ENCODE data around the gene CACNA2D1. TPM values are rescaled to one million over a fixed set of nuclear protein-coding genes. Genes with fewer than 3 reads are reported as not detected.

Gene CACNA2D1
- total and polyA plus RNA-seq, 9 of the 15 experiments (the other 6 are each of a cell fraction or from before 2014, with no cell fraction given): 0.49 TPM; not detected in 8

DNA sequence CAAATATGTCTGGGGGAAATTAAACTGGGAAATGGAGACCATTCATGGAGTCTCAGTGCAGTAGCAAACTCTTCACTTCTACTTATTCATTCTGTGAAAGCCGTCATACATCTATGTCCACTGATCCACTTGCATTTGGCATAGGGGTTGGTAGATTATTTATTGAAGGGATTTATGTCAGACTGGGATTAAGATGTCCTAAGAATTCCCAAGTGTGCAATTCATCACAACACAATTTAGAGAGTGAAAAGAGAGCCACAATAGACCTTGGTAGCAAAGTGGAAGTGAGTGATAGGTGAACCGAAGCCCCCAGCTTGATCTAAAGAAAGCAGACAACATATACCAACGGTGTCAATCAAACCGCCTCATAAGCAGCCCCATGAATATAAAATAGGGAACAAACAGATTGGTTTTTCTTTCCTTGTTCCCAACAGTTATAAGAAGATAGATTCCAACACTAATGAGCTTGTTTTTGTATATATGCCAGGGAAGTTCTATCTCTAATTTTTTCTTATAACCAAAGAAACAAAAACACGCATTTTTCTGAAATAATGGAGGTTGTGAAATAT is 234.3 kb downstream of the CACNA2D1 start:
- no peaks in the 10 kb centered on the region for H3K27me3 ChIP-seq (ENCODE audit: control insufficient read depth in 2 of 2, insufficient read depth in 2 of 2, low read length in 2 of 2)
- ChIA-PET POLR2A (no interaction called here), CTCF (ENCODE audit: low intra/inter-chr PET ratio) (no interaction called here)
- peaks cover 2% of the 10 kb centered on the region; the same call in 1 of the 2 replicates for H3K9me3 ChIP-seq (replicated peaks; ENCODE audit: control insufficient read depth, insufficient read depth, low read depth, low read length)
- H3K4me3 ChIP-seq: no peak overlapping the region
- WGBS (ENCODE audit: insufficient coverage, low coverage, missing lambda C conversion rate): 0% methylated on average over 5 of the region's 5 CpGs
- ATAC-seq (no peak), FAIRE-seq (no peak), DNase-seq (ENCODE audit: extremely low read depth in 1 of 4, low spot score in 3 of 4) (no peak)
- no peak overlapping the region for H3K27ac ChIP-seq (ENCODE audit: extremely low read depth, low read depth, low read length)
- H3K9me1 ChIP-seq (ENCODE audit: control insufficient read depth, insufficient read depth, low read length): no peaks in the 10 kb centered on the region
- H3K9ac ChIP-seq (ENCODE audit: insufficient read depth in 1 of 2, low read depth in 2 of 2, low read length in 2 of 2): no peak overlapping the region
- in situ Hi-C loops (cut with MboI) (no loop called here), intact Hi-C loops (cut with micrococcal nuclease) (no loop called here)
- no peak overlapping the region for H3K4me2 ChIP-seq (ENCODE audit: insufficient read depth, low read length)
- H2AFZ ChIP-seq (ENCODE audit: low read depth, low read length): no peak overlapping the region
- no peaks in the 10 kb centered on the region for H3K36me3 ChIP-seq (ENCODE audit: control insufficient read depth, insufficient read depth, low read length)
- H3K4me1 ChIP-seq (replicated peaks in 1 of 2; ENCODE audit: control insufficient read depth in 2 of 2, insufficient read depth in 2 of 2, low read length in 2 of 2): no peaks in the 10 kb centered on the region
- H4K20me1 ChIP-seq (replicated peaks; ENCODE audit: control insufficient read depth, insufficient read depth, low read length): no peaks in the 10 kb centered on the region
- H3K79me2 ChIP-seq (ENCODE audit: control insufficient read depth, insufficient read depth, low read length): no peaks in the 10 kb centered on the region
- BruUV-seq (replicated peaks): no TSS peak
- no peak for TF ChIP-seq EHMT2 (IDR thresholded peaks at IDR 0.05)
- no peak for TF ChIP-seq MAZ (CRISPR knock-in tag; conservative IDR thresholded peaks at IDR 0.05 in 1 of 2, IDR thresholded peaks at IDR 0.05 in 1 of 2)
- TF ChIP-seq TAF7 (tag; IDR thresholded peaks at IDR 0.05): no peak
- no peak for TF ChIP-seq HOXB6 (CRISPR knock-in tag; IDR thresholded peaks at IDR 0.05; ENCODE audit: borderline replicate concordance)
- TF ChIP-seq, protein P1, sequence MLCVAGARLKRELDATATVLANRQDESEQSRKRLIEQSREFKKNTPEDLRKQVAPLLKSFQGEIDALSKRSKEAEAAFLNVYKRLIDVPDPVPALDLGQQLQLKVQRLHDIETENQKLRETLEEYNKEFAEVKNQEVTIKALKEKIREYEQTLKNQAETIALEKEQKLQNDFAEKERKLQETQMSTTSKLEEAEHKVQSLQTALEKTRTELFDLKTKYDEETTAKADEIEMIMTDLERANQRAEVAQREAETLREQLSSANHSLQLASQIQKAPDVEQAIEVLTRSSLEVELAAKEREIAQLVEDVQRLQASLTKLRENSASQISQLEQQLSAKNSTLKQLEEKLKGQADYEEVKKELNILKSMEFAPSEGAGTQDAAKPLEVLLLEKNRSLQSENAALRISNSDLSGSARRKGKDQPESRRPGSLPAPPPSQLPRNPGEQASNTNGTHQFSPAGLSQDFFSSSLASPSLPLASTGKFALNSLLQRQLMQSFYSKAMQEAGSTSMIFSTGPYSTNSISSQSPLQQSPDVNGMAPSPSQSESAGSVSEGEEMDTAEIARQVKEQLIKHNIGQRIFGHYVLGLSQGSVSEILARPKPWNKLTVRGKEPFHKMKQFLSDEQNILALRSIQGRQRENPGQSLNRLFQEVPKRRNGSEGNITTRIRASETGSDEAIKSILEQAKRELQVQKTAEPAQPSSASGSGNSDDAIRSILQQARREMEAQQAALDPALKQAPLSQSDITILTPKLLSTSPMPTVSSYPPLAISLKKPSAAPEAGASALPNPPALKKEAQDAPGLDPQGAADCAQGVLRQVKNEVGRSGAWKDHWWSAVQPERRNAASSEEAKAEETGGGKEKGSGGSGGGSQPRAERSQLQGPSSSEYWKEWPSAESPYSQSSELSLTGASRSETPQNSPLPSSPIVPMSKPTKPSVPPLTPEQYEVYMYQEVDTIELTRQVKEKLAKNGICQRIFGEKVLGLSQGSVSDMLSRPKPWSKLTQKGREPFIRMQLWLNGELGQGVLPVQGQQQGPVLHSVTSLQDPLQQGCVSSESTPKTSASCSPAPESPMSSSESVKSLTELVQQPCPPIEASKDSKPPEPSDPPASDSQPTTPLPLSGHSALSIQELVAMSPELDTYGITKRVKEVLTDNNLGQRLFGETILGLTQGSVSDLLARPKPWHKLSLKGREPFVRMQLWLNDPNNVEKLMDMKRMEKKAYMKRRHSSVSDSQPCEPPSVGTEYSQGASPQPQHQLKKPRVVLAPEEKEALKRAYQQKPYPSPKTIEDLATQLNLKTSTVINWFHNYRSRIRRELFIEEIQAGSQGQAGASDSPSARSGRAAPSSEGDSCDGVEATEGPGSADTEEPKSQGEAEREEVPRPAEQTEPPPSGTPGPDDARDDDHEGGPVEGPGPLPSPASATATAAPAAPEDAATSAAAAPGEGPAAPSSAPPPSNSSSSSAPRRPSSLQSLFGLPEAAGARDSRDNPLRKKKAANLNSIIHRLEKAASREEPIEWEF (CRISPR knock-in tag; IDR thresholded peaks at IDR 0.05): no peak
- no peak for TF ChIP-seq NEUROD1 (IDR thresholded peaks at IDR 0.05; ENCODE audit: borderline replicate concordance, low read depth, low read length, partially characterized antibody)
- TF ChIP-seq CREB3 (tag; conservative IDR thresholded peaks at IDR 0.05; ENCODE audit: low read depth): no peak
- no peak for TF ChIP-seq XRCC3 (IDR thresholded peaks at IDR 0.05)
- TF ChIP-seq CBX2 (IDR thresholded peaks at IDR 0.05; ENCODE audit: insufficient read depth, low read length, poor library complexity, severe bottlenecking): no peak
- TF ChIP-seq ZFX (CRISPR knock-in tag; IDR thresholded peaks at IDR 0.05): no peak

All from K562 (cell line).